Progenitor cell of endocrine pancreas (in vitro differentiated cells): ENCODE results near the gene BZW1. TPM values are rescaled to one million over a fixed set of nuclear protein-coding genes. Genes with fewer than 3 reads are reported as not detected.
"Not testable (repeated sequence)": the region's sequence is repeated elsewhere in the genome, so short reads cannot be mapped to it uniquely, and the experiment has no call there.

ENCODE experiments used
- DNase-seq: peaks from one replicate; pipeline ENCODE4 v3.0.0; 2021; ENCODE audit warnings: low spot score; ENCODE audit not compliant: unreplicated experiment
- H3K27ac Mint-ChIP-seq: 2 replicates; pipeline ENCODE4 v1.8.0; 2021; ENCODE audit warnings: mild to moderate bottlenecking, moderate library complexity, mixed read lengths
- H3K27me3 Mint-ChIP-seq: 2 replicates; pipeline ENCODE4 v1.8.0; 2021; ENCODE audit warnings: mixed read lengths
- H3K36me3 Mint-ChIP-seq: 2 replicates; pipeline ENCODE4 v1.8.0; 2022; ENCODE audit warnings: mixed read lengths; ENCODE audit not compliant: insufficient read depth
- H3K4me1 Mint-ChIP-seq: 2 replicates; pipeline ENCODE4 v1.8.0; 2021; ENCODE audit warnings: low read depth, mixed read lengths
- H3K4me3 Mint-ChIP-seq: 2 replicates; pipeline ENCODE4 v1.8.0; 2021; ENCODE audit warnings: low read depth, mild to moderate bottlenecking, moderate library complexity, mixed read lengths
- H3K9me3 Mint-ChIP-seq: 2 replicates; pipeline ENCODE4 v1.8.0; 2021; ENCODE audit warnings: low read depth, mixed read lengths
- total RNA-seq: library from RNA; stranded (reverse); gene quantifications from 2 replicates; pipeline ENCODE4 v1.2.1, GENCODE V29; 2021
- TF ChIP-seq, protein P1 (sequence below): fragments of 200-600 bp; sonication (generic); IDR thresholded peaks from one replicate; pipeline ENCODE4 v1.5.0; 2021; ENCODE audit warnings: antibody characterized with exemption, mild to moderate bottlenecking; ENCODE audit not compliant: unreplicated experiment

The BZW1 gene
- total RNA-seq, 1 donor from 2014 or later: 246 TPM

DNA sequence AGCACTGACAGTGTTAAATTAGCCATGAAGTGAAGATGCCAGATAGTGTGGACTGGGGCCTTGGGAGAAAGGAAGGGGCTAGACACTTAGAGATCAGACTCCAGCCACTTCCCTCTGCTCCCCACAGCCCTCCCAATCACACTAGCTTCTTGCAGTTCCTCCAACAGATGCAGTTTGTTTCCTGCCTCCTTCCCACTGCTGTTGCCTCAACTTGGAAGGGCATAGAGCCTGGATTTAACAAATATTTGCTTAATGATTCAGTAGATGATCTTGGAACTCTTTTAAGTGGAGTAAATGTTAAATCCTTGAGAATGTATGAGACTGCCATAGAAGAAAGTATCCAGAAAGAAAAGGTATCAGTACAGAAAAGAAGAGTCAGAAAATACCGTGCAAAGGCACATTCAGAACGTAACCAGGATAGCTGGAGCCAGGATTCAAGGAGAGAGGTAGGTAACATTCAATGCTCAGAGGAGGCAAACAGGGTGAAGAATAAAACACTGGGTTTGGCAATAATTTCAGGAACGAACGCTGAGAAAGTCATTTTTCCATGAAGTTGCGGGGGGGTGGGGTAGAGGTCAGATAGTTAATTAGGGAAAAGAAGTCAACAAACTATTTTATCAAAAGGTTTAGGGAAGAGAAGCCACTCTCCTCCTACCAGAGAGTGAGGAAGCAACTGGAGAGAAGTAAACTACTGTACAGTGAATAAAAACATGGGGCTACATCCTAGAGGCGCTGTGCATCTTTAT is 1.3 kb upstream of the BZW1 start:
- TF ChIP-seq, protein P1, sequence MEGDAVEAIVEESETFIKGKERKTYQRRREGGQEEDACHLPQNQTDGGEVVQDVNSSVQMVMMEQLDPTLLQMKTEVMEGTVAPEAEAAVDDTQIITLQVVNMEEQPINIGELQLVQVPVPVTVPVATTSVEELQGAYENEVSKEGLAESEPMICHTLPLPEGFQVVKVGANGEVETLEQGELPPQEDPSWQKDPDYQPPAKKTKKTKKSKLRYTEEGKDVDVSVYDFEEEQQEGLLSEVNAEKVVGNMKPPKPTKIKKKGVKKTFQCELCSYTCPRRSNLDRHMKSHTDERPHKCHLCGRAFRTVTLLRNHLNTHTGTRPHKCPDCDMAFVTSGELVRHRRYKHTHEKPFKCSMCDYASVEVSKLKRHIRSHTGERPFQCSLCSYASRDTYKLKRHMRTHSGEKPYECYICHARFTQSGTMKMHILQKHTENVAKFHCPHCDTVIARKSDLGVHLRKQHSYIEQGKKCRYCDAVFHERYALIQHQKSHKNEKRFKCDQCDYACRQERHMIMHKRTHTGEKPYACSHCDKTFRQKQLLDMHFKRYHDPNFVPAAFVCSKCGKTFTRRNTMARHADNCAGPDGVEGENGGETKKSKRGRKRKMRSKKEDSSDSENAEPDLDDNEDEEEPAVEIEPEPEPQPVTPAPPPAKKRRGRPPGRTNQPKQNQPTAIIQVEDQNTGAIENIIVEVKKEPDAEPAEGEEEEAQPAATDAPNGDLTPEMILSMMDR: no peak
- Mint-ChIP-seq H3K36me3 (peaks cover 10% of the 10 kb centered on the region), H3K9me3 (no peaks in the 10 kb centered on the region), H3K4me1 (peaks cover 22% of the 10 kb centered on the region), H3K27ac (peak overlapping the region; percentile 99), H3K27me3 (peaks cover 3% of the 10 kb centered on the region), H3K4me3 (peak overlapping the region; percentile 98)
- no peak for DNase-seq

DNA sequence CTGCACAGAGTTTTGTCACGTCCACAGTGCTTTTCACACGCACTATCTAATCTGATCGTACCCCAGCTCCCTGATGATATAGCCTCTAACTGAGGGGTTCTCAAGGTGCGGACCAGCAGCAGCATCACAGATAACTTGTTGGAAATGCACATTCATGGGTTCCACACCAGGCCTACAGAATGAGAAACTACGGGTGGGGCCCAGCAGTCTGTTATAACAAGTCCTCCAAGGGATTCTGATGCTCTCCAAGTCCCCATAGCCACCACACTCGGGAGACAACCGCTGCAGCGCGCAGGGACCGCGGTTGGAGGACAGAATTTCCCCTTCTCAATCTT is 745 bp upstream of the BZW1 start:
- DNase-seq: no peak
- H3K27ac Mint-ChIP-seq: peak overlapping the region; percentile 99
- TF ChIP-seq, protein P1: no peak
- H3K4me3 Mint-ChIP-seq: peak overlapping the region; percentile 98
- H3K36me3 Mint-ChIP-seq: peaks cover 15% of the 10 kb centered on the region
- H3K4me1 Mint-ChIP-seq: peaks cover 22% of the 10 kb centered on the region
- H3K9me3 Mint-ChIP-seq: no peaks in the 10 kb centered on the region
- no peaks in the 10 kb centered on the region for H3K27me3 Mint-ChIP-seq

DNA sequence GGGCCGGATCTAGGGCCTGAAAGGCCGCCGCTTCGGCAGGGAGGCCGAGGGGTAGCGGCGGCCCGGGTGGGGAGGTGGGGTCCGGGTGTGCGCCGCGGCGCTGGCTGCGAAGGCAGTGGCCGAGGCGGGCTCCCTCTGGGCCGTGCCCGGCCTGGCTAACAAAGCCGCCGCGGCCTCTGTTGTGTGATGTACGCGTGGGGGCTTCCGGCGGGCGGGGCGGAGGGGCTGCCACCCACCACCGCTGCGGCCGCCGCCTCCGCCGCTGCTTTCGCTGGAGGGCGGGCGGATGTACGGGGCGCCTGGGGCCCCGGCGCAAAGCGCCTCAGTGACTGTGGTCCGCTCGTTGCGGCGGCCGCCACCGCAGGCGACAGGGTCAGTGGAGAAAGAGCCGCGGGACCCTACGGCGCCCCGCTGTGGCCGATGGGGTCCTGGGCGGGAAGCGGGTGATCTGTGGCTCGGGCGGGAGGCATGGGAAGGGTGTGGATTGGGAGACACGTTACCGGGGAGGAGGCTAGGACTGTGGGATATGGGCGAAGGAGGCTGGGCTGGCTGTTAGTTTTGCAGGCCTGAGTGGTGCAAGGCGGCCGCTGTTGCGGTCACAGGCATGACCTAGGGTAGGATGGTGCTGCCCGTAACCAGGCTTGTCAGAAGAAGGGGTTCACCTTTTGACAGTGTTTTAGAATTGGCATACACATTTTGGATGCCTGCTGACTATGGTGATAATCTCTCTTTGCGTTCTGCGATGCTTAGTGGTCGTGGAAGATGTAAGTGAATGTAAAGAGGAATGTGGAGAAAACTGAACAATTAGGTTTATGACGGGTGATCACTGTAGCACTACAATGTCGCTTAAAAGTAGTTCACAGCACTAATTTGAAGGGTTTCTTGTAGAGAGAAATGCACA is 662 bp downstream of the BZW1 start:
- no peaks in the 10 kb centered on the region for H3K27me3 Mint-ChIP-seq
- TF ChIP-seq, protein P1: peak; percentile 82
- no peaks in the 10 kb centered on the region for H3K9me3 Mint-ChIP-seq
- H3K27ac Mint-ChIP-seq: peak overlapping the region; percentile 96
- H3K36me3 Mint-ChIP-seq: peaks cover 20% of the 10 kb centered on the region
- peak overlapping the region; percentile 98 for H3K4me3 Mint-ChIP-seq
- peaks cover 22% of the 10 kb centered on the region for H3K4me1 Mint-ChIP-seq
- DNase-seq: peak; percentile 74

DNA sequence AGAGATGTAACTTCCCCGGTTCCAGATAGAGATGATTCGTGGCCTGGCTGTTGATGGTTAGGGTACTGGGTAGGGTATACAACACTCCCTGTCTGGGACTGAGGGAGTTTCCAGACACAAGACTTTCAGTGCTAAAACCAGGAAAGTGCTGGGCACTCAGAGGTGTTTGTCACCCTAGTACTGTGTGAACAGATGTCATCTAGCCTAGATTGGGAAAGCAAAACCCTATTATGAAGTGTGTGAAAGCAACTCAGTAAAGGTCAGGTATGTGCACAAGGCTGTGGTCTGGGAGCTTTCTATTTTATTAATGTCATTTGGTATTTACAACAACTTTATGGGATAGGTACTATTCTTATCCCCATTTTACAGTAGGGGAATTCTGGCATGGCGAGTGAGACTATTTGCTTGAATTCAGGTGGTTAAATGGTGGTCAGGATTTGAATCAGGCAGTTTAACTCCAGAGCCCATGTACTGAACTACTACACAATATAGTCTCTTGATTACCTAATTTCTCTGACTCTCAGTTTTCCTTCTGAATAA is 2.6 kb downstream of the BZW1 start:
- TF ChIP-seq, protein P1: no peak
- H3K27me3 Mint-ChIP-seq: no peaks in the 10 kb centered on the region
- peak overlapping the region; percentile 22 for H3K4me3 Mint-ChIP-seq
- DNase-seq: no peak
- peaks cover 30% of the 10 kb centered on the region for H3K36me3 Mint-ChIP-seq
- no peaks in the 10 kb centered on the region for H3K9me3 Mint-ChIP-seq
- peaks cover 22% of the 10 kb centered on the region for H3K4me1 Mint-ChIP-seq
- H3K27ac Mint-ChIP-seq: peak overlapping the region; percentile 56

DNA sequence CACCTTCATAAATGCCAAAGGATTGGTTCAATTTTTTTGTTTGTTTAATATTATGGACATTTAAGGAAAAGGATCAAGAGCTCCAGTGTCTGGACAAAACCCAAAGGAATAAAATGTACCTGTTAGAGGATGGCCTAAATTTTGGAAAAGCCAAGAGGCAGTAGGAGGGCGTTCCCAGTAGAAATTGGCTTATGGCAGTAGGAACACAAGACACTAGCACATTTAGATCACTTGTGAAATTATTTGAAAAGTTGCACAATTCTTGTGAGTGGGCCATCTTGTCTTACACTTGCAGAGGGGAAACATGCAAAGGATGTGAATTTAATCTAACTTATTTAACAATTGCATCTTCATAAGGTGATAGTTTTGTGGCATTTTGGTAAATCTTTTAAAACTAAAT is 3.2 kb downstream of the BZW1 start:
- H3K4me1 Mint-ChIP-seq: peaks cover 21% of the 10 kb centered on the region
- H3K9me3 Mint-ChIP-seq: no peaks in the 10 kb centered on the region
- TF ChIP-seq, protein P1: no peak
- no peak overlapping the region for H3K4me3 Mint-ChIP-seq
- peaks cover 30% of the 10 kb centered on the region for H3K36me3 Mint-ChIP-seq
- no peaks in the 10 kb centered on the region for H3K27me3 Mint-ChIP-seq
- DNase-seq: no peak
- no peak overlapping the region for H3K27ac Mint-ChIP-seq

DNA sequence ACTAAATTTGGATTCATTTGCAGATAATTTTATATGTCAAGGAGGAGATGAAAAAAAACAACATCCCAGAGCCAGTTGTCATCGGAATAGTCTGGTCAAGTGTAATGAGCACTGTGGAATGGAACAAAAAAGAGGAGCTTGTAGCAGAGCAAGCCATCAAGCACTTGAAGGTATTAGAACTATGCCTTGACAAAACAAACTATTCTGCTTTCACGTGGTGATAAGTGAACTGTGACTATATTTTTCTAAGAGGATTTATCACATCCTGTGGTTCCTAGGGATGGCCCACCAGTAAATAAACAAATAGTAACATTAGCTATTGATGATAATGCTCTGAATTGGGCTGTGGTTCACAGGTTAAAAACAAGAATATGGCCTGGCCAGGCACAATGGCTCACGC is 7.0 kb downstream of the BZW1 start:
- not testable (repeated sequence) for H3K27ac Mint-ChIP-seq, H3K4me1 Mint-ChIP-seq, DNase-seq, H3K27me3 Mint-ChIP-seq, H3K4me3 Mint-ChIP-seq, H3K9me3 Mint-ChIP-seq
- peaks cover 40% of the 10 kb centered on the region for H3K36me3 Mint-ChIP-seq
